HEK293 (cell line): ENCODE measurements around the gene ABCA7.

Experiments used
- GLI2 ChIP-seq: fragments of 450-650 bp; formaldehyde crosslinking; IDR thresholded peaks from 2 replicates; pipeline ENCODE4; 2017; ENCODE audit warnings: missing biosample characterization, missing genetic modification characterization, low read depth, borderline replicate concordance
- HOXA7 ChIP-seq: sonication (generic); formaldehyde crosslinking; IDR thresholded peaks from 2 replicates; pipeline ENCODE4 v1.8.1; 2022; ENCODE audit warnings: missing genetic modification reagents, borderline replicate concordance
- KLF1 ChIP-seq: fragments of 450-650 bp; formaldehyde crosslinking; IDR thresholded peaks from 2 replicates; pipeline ENCODE4 v1.5.1; 2016; ENCODE audit warnings: missing biosample characterization, missing genetic modification characterization
- PRDM10 ChIP-seq: fragments of 450-650 bp; formaldehyde crosslinking; IDR thresholded peaks from 2 replicates; pipeline ENCODE4 v1.5.1; 2016; ENCODE audit warnings: missing biosample characterization, missing genetic modification characterization
- ZFP41 ChIP-seq: fragments of 450-650 bp; formaldehyde crosslinking; IDR thresholded peaks from 2 replicates; pipeline ENCODE4 v1.5.1; 2016; ENCODE audit warnings: missing biosample characterization, missing genetic modification characterization, borderline replicate concordance
- ZNF175 ChIP-seq: fragments of 450-650 bp; formaldehyde crosslinking; IDR thresholded peaks from 2 replicates; pipeline ENCODE4 v1.5.1; 2016; ENCODE audit warnings: missing biosample characterization, missing genetic modification characterization
- ZNF416 ChIP-seq: fragments of 450-650 bp; formaldehyde crosslinking; IDR thresholded peaks from 2 replicates; pipeline ENCODE4 v1.5.1; 2016; ENCODE audit warnings: missing biosample characterization, missing genetic modification characterization
- ZNF433 ChIP-seq: fragments of 450-650 bp; formaldehyde crosslinking; IDR thresholded peaks from 2 replicates; pipeline ENCODE4 v1.5.1; 2016; ENCODE audit warnings: missing biosample characterization, missing genetic modification characterization, low read depth
- ZNF558 ChIP-seq: fragments of 450-650 bp; formaldehyde crosslinking; IDR thresholded peaks from 2 replicates; pipeline ENCODE4 v1.5.1; 2016; ENCODE audit warnings: missing biosample characterization, missing genetic modification characterization
- ZNF843 ChIP-seq: fragments of 450-650 bp; formaldehyde crosslinking; IDR thresholded peaks from 2 replicates; pipeline ENCODE4 v1.5.1; 2016; ENCODE audit warnings: missing biosample characterization, missing genetic modification characterization
- ZSCAN18 ChIP-seq: fragments of 450-650 bp; formaldehyde crosslinking; IDR thresholded peaks from 2 replicates; pipeline ENCODE4 v1.5.1; 2016; ENCODE audit warnings: missing biosample characterization, missing genetic modification characterization
- TF ChIP-seq, protein P1 (sequence below): fragments of 450-650 bp; formaldehyde crosslinking; IDR thresholded peaks from 2 replicates; pipeline ENCODE4 v1.5.1; 2016; ENCODE audit warnings: missing biosample characterization, missing genetic modification characterization, borderline replicate concordance
- TF ChIP-seq, protein P2 (sequence below): fragments of 450-650 bp; formaldehyde crosslinking; IDR thresholded peaks from 2 replicates; pipeline ENCODE4 v1.5.1; 2016; ENCODE audit warnings: missing biosample characterization, missing genetic modification characterization
- TF ChIP-seq, protein P3 (sequence below): fragments of 450-650 bp; formaldehyde crosslinking; IDR thresholded peaks from 2 replicates; pipeline ENCODE4 v1.5.1; 2016; ENCODE audit warnings: missing biosample characterization, missing genetic modification characterization

DNA sequence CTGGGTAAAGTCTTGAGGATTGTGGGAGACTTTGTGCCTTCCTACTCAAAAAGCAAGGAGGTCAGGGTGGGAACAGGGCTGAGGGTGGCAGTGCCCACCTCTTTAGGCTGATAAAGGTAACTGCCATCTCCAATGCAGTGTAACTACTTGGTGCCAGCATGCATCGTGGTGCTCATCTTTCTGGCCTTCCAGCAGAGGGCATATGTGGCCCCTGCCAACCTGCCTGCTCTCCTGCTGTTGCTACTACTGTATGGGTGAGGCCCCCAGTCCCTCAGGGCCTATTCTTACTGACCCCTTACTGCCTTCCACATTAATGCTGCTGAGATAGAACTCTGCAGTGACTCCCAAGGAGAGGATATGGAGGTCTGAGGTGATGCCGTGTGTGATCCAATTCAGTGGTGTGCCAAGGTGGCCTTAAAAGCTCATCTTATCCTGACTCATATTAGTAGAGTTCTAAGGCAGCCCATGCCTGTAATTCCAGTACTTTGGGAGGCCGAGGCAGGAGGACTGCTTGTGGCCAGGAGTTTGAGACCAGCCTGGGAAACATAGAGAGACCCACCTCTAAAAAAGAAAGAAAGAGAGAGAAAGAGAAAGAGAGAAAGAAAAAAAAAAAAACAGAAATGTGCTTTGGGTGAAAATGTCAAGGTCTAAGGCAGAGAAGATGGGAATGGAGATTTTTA lies 17.4 kb downstream of the ABCA7 start:
- peak; percentile 86 for TF ChIP-seq ZNF416
- TF ChIP-seq, protein P1, sequence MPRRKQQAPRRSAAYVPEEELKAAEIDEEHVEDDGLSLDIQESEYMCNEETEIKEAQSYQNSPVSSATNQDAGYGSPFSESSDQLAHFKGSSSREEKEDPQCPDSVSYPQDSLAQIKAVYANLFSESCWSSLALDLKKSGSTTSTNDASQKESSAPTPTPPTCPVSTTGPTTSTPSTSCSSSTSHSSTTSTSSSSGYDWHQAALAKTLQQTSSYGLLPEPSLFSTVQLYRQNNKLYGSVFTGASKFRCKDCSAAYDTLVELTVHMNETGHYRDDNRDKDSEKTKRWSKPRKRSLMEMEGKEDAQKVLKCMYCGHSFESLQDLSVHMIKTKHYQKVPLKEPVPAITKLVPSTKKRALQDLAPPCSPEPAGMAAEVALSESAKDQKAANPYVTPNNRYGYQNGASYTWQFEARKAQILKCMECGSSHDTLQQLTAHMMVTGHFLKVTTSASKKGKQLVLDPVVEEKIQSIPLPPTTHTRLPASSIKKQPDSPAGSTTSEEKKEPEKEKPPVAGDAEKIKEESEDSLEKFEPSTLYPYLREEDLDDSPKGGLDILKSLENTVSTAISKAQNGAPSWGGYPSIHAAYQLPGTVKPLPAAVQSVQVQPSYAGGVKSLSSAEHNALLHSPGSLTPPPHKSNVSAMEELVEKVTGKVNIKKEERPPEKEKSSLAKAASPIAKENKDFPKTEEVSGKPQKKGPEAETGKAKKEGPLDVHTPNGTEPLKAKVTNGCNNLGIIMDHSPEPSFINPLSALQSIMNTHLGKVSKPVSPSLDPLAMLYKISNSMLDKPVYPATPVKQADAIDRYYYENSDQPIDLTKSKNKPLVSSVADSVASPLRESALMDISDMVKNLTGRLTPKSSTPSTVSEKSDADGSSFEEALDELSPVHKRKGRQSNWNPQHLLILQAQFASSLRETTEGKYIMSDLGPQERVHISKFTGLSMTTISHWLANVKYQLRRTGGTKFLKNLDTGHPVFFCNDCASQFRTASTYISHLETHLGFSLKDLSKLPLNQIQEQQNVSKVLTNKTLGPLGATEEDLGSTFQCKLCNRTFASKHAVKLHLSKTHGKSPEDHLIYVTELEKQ (tag by site-specific recombination), result no peak
- no peak for TF ChIP-seq ZSCAN18 (tag by site-specific recombination)
- TF ChIP-seq, protein P2, sequence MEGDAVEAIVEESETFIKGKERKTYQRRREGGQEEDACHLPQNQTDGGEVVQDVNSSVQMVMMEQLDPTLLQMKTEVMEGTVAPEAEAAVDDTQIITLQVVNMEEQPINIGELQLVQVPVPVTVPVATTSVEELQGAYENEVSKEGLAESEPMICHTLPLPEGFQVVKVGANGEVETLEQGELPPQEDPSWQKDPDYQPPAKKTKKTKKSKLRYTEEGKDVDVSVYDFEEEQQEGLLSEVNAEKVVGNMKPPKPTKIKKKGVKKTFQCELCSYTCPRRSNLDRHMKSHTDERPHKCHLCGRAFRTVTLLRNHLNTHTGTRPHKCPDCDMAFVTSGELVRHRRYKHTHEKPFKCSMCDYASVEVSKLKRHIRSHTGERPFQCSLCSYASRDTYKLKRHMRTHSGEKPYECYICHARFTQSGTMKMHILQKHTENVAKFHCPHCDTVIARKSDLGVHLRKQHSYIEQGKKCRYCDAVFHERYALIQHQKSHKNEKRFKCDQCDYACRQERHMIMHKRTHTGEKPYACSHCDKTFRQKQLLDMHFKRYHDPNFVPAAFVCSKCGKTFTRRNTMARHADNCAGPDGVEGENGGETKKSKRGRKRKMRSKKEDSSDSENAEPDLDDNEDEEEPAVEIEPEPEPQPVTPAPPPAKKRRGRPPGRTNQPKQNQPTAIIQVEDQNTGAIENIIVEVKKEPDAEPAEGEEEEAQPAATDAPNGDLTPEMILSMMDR, result no peak
- TF ChIP-seq PRDM10, result no peak
- no peak for TF ChIP-seq KLF1
- TF ChIP-seq HOXA7 (CRISPR knock-in tag), result no peak
- TF ChIP-seq GLI2 (tag by site-specific recombination), result no peak
- TF ChIP-seq ZNF843 (tag by site-specific recombination), result no peak
- TF ChIP-seq ZFP41 (tag by site-specific recombination), result no peak
- peak; percentile 75 for TF ChIP-seq ZNF558 (tag by site-specific recombination)
- TF ChIP-seq ZNF433 (tag by site-specific recombination), result no peak
- no peak for TF ChIP-seq ZNF175
- TF ChIP-seq, protein P3, sequence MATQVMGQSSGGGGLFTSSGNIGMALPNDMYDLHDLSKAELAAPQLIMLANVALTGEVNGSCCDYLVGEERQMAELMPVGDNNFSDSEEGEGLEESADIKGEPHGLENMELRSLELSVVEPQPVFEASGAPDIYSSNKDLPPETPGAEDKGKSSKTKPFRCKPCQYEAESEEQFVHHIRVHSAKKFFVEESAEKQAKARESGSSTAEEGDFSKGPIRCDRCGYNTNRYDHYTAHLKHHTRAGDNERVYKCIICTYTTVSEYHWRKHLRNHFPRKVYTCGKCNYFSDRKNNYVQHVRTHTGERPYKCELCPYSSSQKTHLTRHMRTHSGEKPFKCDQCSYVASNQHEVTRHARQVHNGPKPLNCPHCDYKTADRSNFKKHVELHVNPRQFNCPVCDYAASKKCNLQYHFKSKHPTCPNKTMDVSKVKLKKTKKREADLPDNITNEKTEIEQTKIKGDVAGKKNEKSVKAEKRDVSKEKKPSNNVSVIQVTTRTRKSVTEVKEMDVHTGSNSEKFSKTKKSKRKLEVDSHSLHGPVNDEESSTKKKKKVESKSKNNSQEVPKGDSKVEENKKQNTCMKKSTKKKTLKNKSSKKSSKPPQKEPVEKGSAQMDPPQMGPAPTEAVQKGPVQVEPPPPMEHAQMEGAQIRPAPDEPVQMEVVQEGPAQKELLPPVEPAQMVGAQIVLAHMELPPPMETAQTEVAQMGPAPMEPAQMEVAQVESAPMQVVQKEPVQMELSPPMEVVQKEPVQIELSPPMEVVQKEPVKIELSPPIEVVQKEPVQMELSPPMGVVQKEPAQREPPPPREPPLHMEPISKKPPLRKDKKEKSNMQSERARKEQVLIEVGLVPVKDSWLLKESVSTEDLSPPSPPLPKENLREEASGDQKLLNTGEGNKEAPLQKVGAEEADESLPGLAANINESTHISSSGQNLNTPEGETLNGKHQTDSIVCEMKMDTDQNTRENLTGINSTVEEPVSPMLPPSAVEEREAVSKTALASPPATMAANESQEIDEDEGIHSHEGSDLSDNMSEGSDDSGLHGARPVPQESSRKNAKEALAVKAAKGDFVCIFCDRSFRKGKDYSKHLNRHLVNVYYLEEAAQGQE, result no peak
